CD4-positive, alpha-beta memory T cell (primary cell): Measurements from ENCODE around the gene POLD3. TPM values are rescaled to one million over a fixed set of nuclear protein-coding genes. Genes with fewer than 3 reads are reported as not detected.
A peak's percentile ranks its signal among the peaks of the same experiment; 100 is the strongest.
"Not testable (repeated sequence)": the region's sequence is repeated elsewhere in the genome, so short reads cannot be mapped to it uniquely, and the experiment has no call there.

ENCODE experiments used
- CTCF ChIA-PET: fragments of 350-600 bp; sonication (Branson Sonifier 250); formaldehyde crosslinking; loops from one replicate; lab custom pipeline; 2021; ENCODE audit warnings: inconsistent platforms; ENCODE audit not compliant: partially characterized antibody; lab: Charles Lee
- POLR2A ChIA-PET: fragments of 350-600 bp; sonication (Branson Sonifier 250); formaldehyde crosslinking; loops from one replicate; lab custom pipeline; 2021; ENCODE audit not compliant: partially characterized antibody; lab: Charles Lee
- DNase-seq, 5 donors: peaks; one replicate each; pipeline versions ENCODE4 v3.0.0 to v3.0.0-alpha.2; 2020 to 2022; ENCODE audit warnings: mixed read lengths in 1 of 5
- H3K27ac ChIP-seq: one replicate; pipeline ENCODE4 v1.7.0; 2013; ENCODE audit warnings: low read depth, low read length
- H3K27me3 ChIP-seq: 2 replicates; pipeline ENCODE4 v1.7.0; 2013; ENCODE audit warnings: mild to moderate bottlenecking, low read length, moderate library complexity; ENCODE audit not compliant: insufficient read depth
- H3K36me3 ChIP-seq: 2 replicates; pipeline ENCODE4 v1.7.0; 2013; ENCODE audit warnings: mild to moderate bottlenecking, low read length, moderate library complexity; ENCODE audit not compliant: insufficient read depth
- H3K4me1 ChIP-seq: 2 replicates; pipeline ENCODE4 v1.7.0; 2013; ENCODE audit warnings: mild to moderate bottlenecking, low read length, moderate library complexity; ENCODE audit not compliant: insufficient read depth
- H3K4me3 ChIP-seq, 2 donors: one replicate each; pipeline ENCODE4 v1.7.0; 2013; ENCODE audit warnings: low read length in 2 of 2, mild to moderate bottlenecking in 1 of 2
- H3K9me3 ChIP-seq, 2 donors: one replicate each; pipeline ENCODE4 v1.7.0; 2013; ENCODE audit warnings: low read length in 2 of 2, control low read depth in 1 of 2; ENCODE audit not compliant: control insufficient read depth in 1 of 2
- H3K27ac Mint-ChIP-seq, 7 donors: one replicate each; pipeline ENCODE4 v1.8.0; 2020 to 2021; ENCODE audit warnings: mixed read lengths in 7 of 7, mild to moderate bottlenecking in 6 of 7, inconsistent platforms in 3 of 7, moderate library complexity in 3 of 7
- H3K27me3 Mint-ChIP-seq, 2 donors: one replicate each; pipeline ENCODE4 v1.8.0; 2020 to 2021; ENCODE audit warnings: mixed read lengths in 2 of 2
- H3K36me3 Mint-ChIP-seq, 2 donors: one replicate each; pipeline ENCODE4 v1.8.0; 2020 to 2021; ENCODE audit warnings: mixed read lengths in 2 of 2, inconsistent platforms in 1 of 2, mild to moderate bottlenecking in 1 of 2
- H3K4me1 Mint-ChIP-seq, 4 donors: one replicate each; pipeline ENCODE4 v1.8.0; 2020 to 2021; ENCODE audit warnings: mixed read lengths in 4 of 4, mild to moderate bottlenecking in 1 of 4
- H3K4me3 Mint-ChIP-seq, 8 donors: one replicate each; pipeline ENCODE4 v1.8.0; 2020 to 2021; ENCODE audit warnings: mixed read lengths in 8 of 8, mild to moderate bottlenecking in 7 of 8, moderate library complexity in 6 of 8, inconsistent platforms in 3 of 8
- H3K9me3 Mint-ChIP-seq, 8 donors: one replicate each; pipeline ENCODE4 v1.8.0; 2020 to 2021; ENCODE audit warnings: mixed read lengths in 8 of 8, mild to moderate bottlenecking in 5 of 8, inconsistent platforms in 3 of 8, moderate library complexity in 1 of 8
- intact Hi-C: fragments of 100-400 bp; cut with micrococcal nuclease; formaldehyde crosslinking; loops from one replicate; pipeline ENCODE4 v1.15.1; 2023
- polyA plus RNA-seq, 2 donors: library from polyadenylated mRNA; unstranded; fragments of 300-500 nt; fragmentation: Illumina TruSeq; gene quantifications; one replicate each; pipeline ENCODE4 v1.2.3, GENCODE V29; 2021
- total RNA-seq, 2 experiments: library from RNA; stranded (reverse); gene quantifications; one replicate each; pipeline ENCODE4 v1.2.3, GENCODE V29; 2021

Gene POLD3
- total and polyA plus RNA-seq, 4 experiments from 2014 or later: 15.0 to 20.3 (median 16.9) TPM

- Histone ChIP-seq H3K36me3 (no peaks in the 10 kb centered on the region), H3K4me1 (no peaks in the 10 kb centered on the region), H3K4me3 (no peak overlapping the region), H3K27ac (no peak overlapping the region), H3K27me3 (no peaks in the 10 kb centered on the region), H3K9me3 (no peaks in the 10 kb centered on the region)
- Mint-ChIP-seq H3K4me3 (no peak overlapping the region), H3K4me1 (no peaks in the 10 kb centered on the region), H3K27me3 (no peaks in the 10 kb centered on the region), H3K27ac (no peak overlapping the region), H3K9me3 (no peaks in the 10 kb centered on the region), H3K36me3 (no peaks in the 10 kb centered on the region)
- ChIA-PET CTCF (no interaction called here), POLR2A (interaction anchor here (2.3 kb wide), 1 partner anchor 10 kb away, joined by 8 read pairs; the partner anchor contains the start of gene POLD3)
- no peak for DNase-seq
- intact Hi-C loops: no loop called here
Measured at GRCh38 chr11:74583024-74583624, 9.3 kb upstream of the POLD3 start.

GRCh38 chr11:74590492-74590891, 1.9 kb upstream of the POLD3 start:
- H3K9me3 Mint-ChIP-seq, CTCF ChIA-PET, H3K4me3 ChIP-seq, H3K36me3 ChIP-seq, H3K27ac ChIP-seq, H3K36me3 Mint-ChIP-seq, H3K4me3 Mint-ChIP-seq, H3K27me3 Mint-ChIP-seq, H3K9me3 ChIP-seq, H3K27me3 ChIP-seq, DNase-seq: not testable (repeated sequence)
- POLR2A ChIA-PET: interaction anchor here (1.0 kb wide), 1 partner anchor 98 kb away, joined by 3 read pairs; no protein-coding TSS in a partner anchor
- Mint-ChIP-seq H3K27ac (peak overlapping the region in 1 of 7 donors; percentile 48), H3K4me1 (peaks cover 13 to 29% (median 25%) of the 10 kb centered on the region in 4 donors)
- intact Hi-C loops: loop anchor here (10.0 kb wide), 1 partner anchor 996 kb away; the partner anchor contains the start of gene FAM168A
- peaks cover 22% of the 10 kb centered on the region for H3K4me1 ChIP-seq

DNA sequence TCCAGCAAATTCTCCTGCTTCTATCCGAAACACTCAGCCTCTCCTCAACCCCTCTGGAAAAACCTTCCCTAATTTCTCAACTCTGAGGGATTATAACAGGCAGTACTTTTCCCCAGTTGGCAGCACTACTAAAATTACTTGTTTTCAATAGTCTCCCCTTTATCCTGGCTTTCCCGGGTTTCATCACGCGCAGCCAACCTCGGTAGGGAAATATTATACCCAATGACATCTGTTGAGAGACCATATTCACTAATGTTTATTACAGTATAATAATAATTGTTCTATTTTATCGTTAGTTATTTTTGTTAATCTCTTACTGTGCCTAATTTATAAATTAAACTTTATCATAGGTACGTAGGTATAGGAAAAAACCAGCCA, 330 bp upstream of the POLD3 start:
- peak overlapping the region in 1 of 2 donors; percentile 98 for H3K4me3 ChIP-seq
- H3K27me3 ChIP-seq: no peaks in the 10 kb centered on the region
- no peak for DNase-seq
- Mint-ChIP-seq H3K9me3 (no peaks in the 10 kb centered on the region), H3K27me3 (no peaks in the 10 kb centered on the region), H3K4me1 (peaks cover 17 to 33% (median 26%) of the 10 kb centered on the region in 4 donors), H3K4me3 (peak overlapping the region; percentile 95 to 100 (median 98)), H3K36me3 (peaks cover 6 to 16% of the 10 kb centered on the region in 2 donors), H3K27ac (peak overlapping the region; percentile 93 to 99 (median 99))
- intact Hi-C loops: loop anchor here (1.0 to 10.0 kb wide), 3 partner anchors 99 to 997 kb away; partner anchors contain the start of genes FAM168A, LIPT2 and PGM2L1
- peak overlapping the region; percentile 87 for H3K27ac ChIP-seq
- H3K9me3 ChIP-seq: no peaks in the 10 kb centered on the region
- POLR2A ChIA-PET: interaction anchor here (0.9 to 2.9 kb wide), 6 partner anchors 10 to 715 kb away, joined by 4 to 48 read pairs (median 4); partner anchors contain the start of genes COA4, LIPT2, NEU3 and PAAF1
- CTCF ChIA-PET: interaction anchor here (0.9 to 1.5 kb wide), 2 partner anchors 13 to 99 kb away, joined by 3 read pairs; no protein-coding TSS in a partner anchor
- peaks cover 22% of the 10 kb centered on the region for H3K4me1 ChIP-seq
- H3K36me3 ChIP-seq: no peaks in the 10 kb centered on the region

- peaks cover 22% of the 10 kb centered on the region for H3K4me1 ChIP-seq
- CTCF ChIA-PET: interaction anchor here (1.3 kb wide), 1 partner anchor 10 kb away, joined by 3 read pairs; no protein-coding TSS in a partner anchor
- peaks cover 10 to 21% of the 10 kb centered on the region in 2 donors for H3K36me3 Mint-ChIP-seq
- H3K36me3 ChIP-seq: no peaks in the 10 kb centered on the region
- H3K9me3 Mint-ChIP-seq: no peaks in the 10 kb centered on the region
- H3K27ac Mint-ChIP-seq: peak overlapping the region; percentile 93 to 99 (median 99)
- intact Hi-C loops: loop anchor here (10.0 kb wide), 1 partner anchor 999 kb away; the partner anchor contains the start of gene FAM168A
- peaks cover 17 to 33% (median 26%) of the 10 kb centered on the region in 4 donors for H3K4me1 Mint-ChIP-seq
- H3K27me3 Mint-ChIP-seq: no peaks in the 10 kb centered on the region
- no peak for DNase-seq
- H3K4me3 Mint-ChIP-seq: peak overlapping the region; percentile 95 to 100 (median 98)
- no peaks in the 10 kb centered on the region for H3K27me3 ChIP-seq
- H3K9me3 ChIP-seq: no peaks in the 10 kb centered on the region
- POLR2A ChIA-PET: interaction anchor here (1.3 to 2.9 kb wide), 4 partner anchors 12 to 395 kb away, joined by 4 to 48 read pairs (median 6); partner anchors contain the start of genes LIPT2 and NEU3
- H3K27ac ChIP-seq: peak overlapping the region; percentile 87
- H3K4me3 ChIP-seq: peak overlapping the region; percentile 66 to 98
Measured at GRCh38 chr11:74593463-74593862, 1.1 kb downstream of the POLD3 start.

- no peak overlapping the region for H3K4me3 ChIP-seq
- H3K4me3 Mint-ChIP-seq: no peak overlapping the region
- H3K9me3 Mint-ChIP-seq: no peaks in the 10 kb centered on the region
- no peaks in the 10 kb centered on the region for H3K27me3 ChIP-seq
- intact Hi-C loops: no loop called here
- no peak overlapping the region for H3K27ac Mint-ChIP-seq
- H3K36me3 Mint-ChIP-seq: peaks cover 13 to 25% of the 10 kb centered on the region in 2 donors
- no peak overlapping the region for H3K27ac ChIP-seq
- H3K27me3 Mint-ChIP-seq: no peaks in the 10 kb centered on the region
- no peak for DNase-seq
- H3K4me1 Mint-ChIP-seq: peaks cover 0 to 2% (median 0%) of the 10 kb centered on the region in 4 donors
- H3K4me1 ChIP-seq: no peaks in the 10 kb centered on the region
- CTCF ChIA-PET: interaction anchor here (0.9 kb wide), 1 partner anchor 9 kb away, joined by 3 read pairs; no protein-coding TSS in a partner anchor
- H3K36me3 ChIP-seq: peaks cover 11% of the 10 kb centered on the region
- H3K9me3 ChIP-seq: no peaks in the 10 kb centered on the region
- POLR2A ChIA-PET: no interaction called here
Measured at GRCh38 chr11:74602637-74603556, 10.5 kb downstream of the POLD3 start.

GRCh38 chr11:74603845-74604244, 11.5 kb downstream of the POLD3 start:
- H3K27ac ChIP-seq: no peak overlapping the region
- intact Hi-C loops: no loop called here
- no peaks in the 10 kb centered on the region for H3K9me3 ChIP-seq
- DNase-seq: no peak
- H3K4me3 ChIP-seq: no peak overlapping the region
- POLR2A ChIA-PET: no interaction called here
- no peaks in the 10 kb centered on the region for H3K9me3 Mint-ChIP-seq
- H3K36me3 Mint-ChIP-seq: peaks cover 8 to 22% of the 10 kb centered on the region in 2 donors
- H3K4me3 Mint-ChIP-seq: no peak overlapping the region
- peak overlapping the region in 1 of 7 donors; percentile 26 for H3K27ac Mint-ChIP-seq
- H3K4me1 Mint-ChIP-seq: peaks cover 0 to 5% (median 1%) of the 10 kb centered on the region in 4 donors
- CTCF ChIA-PET: interaction anchor here (0.9 to 1.4 kb wide), 2 partner anchors 10 to 11 kb away, joined by 3 read pairs; partner anchors contain the start of gene POLD3
- H3K27me3 ChIP-seq: no peaks in the 10 kb centered on the region
- no peaks in the 10 kb centered on the region for H3K27me3 Mint-ChIP-seq
- peaks cover 11% of the 10 kb centered on the region for H3K36me3 ChIP-seq
- H3K4me1 ChIP-seq: no peaks in the 10 kb centered on the region
